Thymus (tissue), 11 donors: ENCODE data around the gene PMAIP1. TPM values are rescaled to one million over a fixed set of nuclear protein-coding genes. Genes with fewer than 3 reads are reported as not detected.

Experiments used
- DNase-seq, 9 donors: peaks; one replicate each; pipeline ENCODE4 v3.0.0-alpha.2; 2013; ENCODE audit warnings: low spot score in 9 of 9, low read depth in 6 of 9, missing footprints in 1 of 9
- H3K27ac ChIP-seq, 2 donors: one replicate each; pipeline ENCODE4 v1.5.1; 2013; ENCODE audit warnings: control low read depth in 1 of 2, low read depth in 1 of 2, low read length in 1 of 2, mild to moderate bottlenecking in 1 of 2, moderate library complexity in 1 of 2
- H3K27me3 ChIP-seq, 2 donors: one replicate each; pipeline ENCODE4 v1.5.1; 2013; ENCODE audit warnings: low read length in 1 of 2; ENCODE audit not compliant: control insufficient read depth in 2 of 2, insufficient read depth in 1 of 2
- H3K36me3 ChIP-seq, 2 donors: one replicate each; pipeline ENCODE4 v1.5.1; 2013; ENCODE audit warnings: low read length in 1 of 2, mild to moderate bottlenecking in 1 of 2, moderate library complexity in 1 of 2; ENCODE audit not compliant: control insufficient read depth in 2 of 2, insufficient read depth in 2 of 2
- H3K4me1 ChIP-seq, 2 donors: one replicate each; pipeline ENCODE4 v1.5.1; 2013; ENCODE audit warnings: low read length in 2 of 2; ENCODE audit not compliant: control insufficient read depth in 2 of 2, insufficient read depth in 2 of 2
- H3K4me3 ChIP-seq, 2 donors: one replicate each; pipeline ENCODE4 v1.5.1; 2013; ENCODE audit warnings: low read length in 2 of 2, control low read depth in 1 of 2, mild to moderate bottlenecking in 1 of 2
- H3K9me3 ChIP-seq, 2 donors: one replicate each; pipeline ENCODE4 v1.5.1; 2013; ENCODE audit warnings: low read length in 1 of 2, mild to moderate bottlenecking in 1 of 2; ENCODE audit not compliant: control insufficient read depth in 2 of 2, insufficient read depth in 1 of 2
- WGBS: extraction: QIAGEN DNeasy Blood & Tissue Kit; methylation state at CpG from one replicate; pipeline ENCODE4 v1.1.7; 2013; 5-methylcytosine and 5-hydroxymethylcytosine counted together
- polyA plus RNA-seq: library from polyadenylated mRNA; stranded (reverse); fragments of 200-250 nt; gene quantifications from one replicate; pipeline ENCODE4 v1.2.3, GENCODE V29; 2013
- total RNA-seq: library from RNA; stranded (reverse); fragments of 120-200 nt; gene quantifications from one replicate; pipeline ENCODE4 v1.2.4, GENCODE V29; 2013
- donor health status: healthy.

PMAIP1 gene
- total and polyA plus RNA-seq, 2 donors = 14.5 to 20.0 TPM

- no peak overlapping the region for H3K4me3 ChIP-seq
- H3K36me3 ChIP-seq = no peaks in the 10 kb centered on the region
- no peaks in the 10 kb centered on the region for H3K27me3 ChIP-seq
- DNase-seq = peak in 1 of 9 donors; percentile 48
- no peaks in the 10 kb centered on the region for H3K9me3 ChIP-seq
- WGBS = 40% methylated on average over 5 of the region's 5 CpGs
- H3K4me1 ChIP-seq = peaks cover 21 to 28% of the 10 kb centered on the region in 2 donors
- H3K27ac ChIP-seq = no peak overlapping the region
Measured at GRCh38 chr18:59917422-59917821, 17.6 kb downstream of the PMAIP1 start.

GRCh38 chr18:59918320-59918755 lies 18.5 kb downstream of the PMAIP1 start:
- Histone ChIP-seq H3K27ac (peak overlapping the region; percentile 48 to 56), H3K4me1 (peaks cover 26 to 33% of the 10 kb centered on the region in 2 donors), H3K27me3 (no peaks in the 10 kb centered on the region), H3K9me3 (no peaks in the 10 kb centered on the region), H3K4me3 (peak overlapping the region in 1 of 2 donors; percentile 37), H3K36me3 (no peaks in the 10 kb centered on the region)
- DNase-seq = peak in 5 of 9 donors; percentile 46 to 79 (median 60)
- WGBS = 5% methylated on average over 9 of the region's 9 CpGs

GRCh38 chr18:59918997-59919396 lies 19.2 kb downstream of the PMAIP1 start:
- H3K27me3 ChIP-seq = no peaks in the 10 kb centered on the region
- peaks cover 32 to 40% of the 10 kb centered on the region in 2 donors for H3K4me1 ChIP-seq
- 94% methylated on average over 6 of the region's 6 CpGs for WGBS
- H3K9me3 ChIP-seq = no peaks in the 10 kb centered on the region
- H3K4me3 ChIP-seq = no peak overlapping the region
- H3K36me3 ChIP-seq = no peaks in the 10 kb centered on the region
- no peak for DNase-seq
- H3K27ac ChIP-seq = no peak overlapping the region

- Histone ChIP-seq H3K27ac (no peak overlapping the region), H3K4me3 (no peak overlapping the region), H3K4me1 (peaks cover 32 to 40% of the 10 kb centered on the region in 2 donors), H3K27me3 (no peaks in the 10 kb centered on the region), H3K36me3 (no peaks in the 10 kb centered on the region), H3K9me3 (no peaks in the 10 kb centered on the region)
- WGBS = 7% methylated on average over 2 of the region's 2 CpGs
- DNase-seq = peak in 3 of 9 donors; percentile 48 to 77 (median 51)
Measured at GRCh38 chr18:59921384-59921891, 21.6 kb downstream of the PMAIP1 start.

- Histone ChIP-seq H3K27me3 (peaks cover 0 to 2% of the 10 kb centered on the region in 2 donors), H3K4me1 (peaks cover 23 to 28% of the 10 kb centered on the region in 2 donors), H3K9me3 (no peaks in the 10 kb centered on the region), H3K4me3 (no peak overlapping the region), H3K27ac (no peak overlapping the region), H3K36me3 (no peaks in the 10 kb centered on the region)
- no peak for DNase-seq
- 85% methylated on average over 6 of the region's 6 CpGs for WGBS
Measured at GRCh38 chr18:59923539-59924196, 23.9 kb downstream of the PMAIP1 start.

- peaks cover 17 to 24% of the 10 kb centered on the region in 2 donors for H3K4me1 ChIP-seq
- no peak for DNase-seq
- H3K4me3 ChIP-seq = no peak overlapping the region
- H3K27ac ChIP-seq = no peak overlapping the region
- peaks cover 0 to 2% of the 10 kb centered on the region in 2 donors for H3K27me3 ChIP-seq
- H3K9me3 ChIP-seq = no peaks in the 10 kb centered on the region
- over 99% methylated on average over 5 of the region's 5 CpGs for WGBS
- H3K36me3 ChIP-seq = no peaks in the 10 kb centered on the region
Measured at GRCh38 chr18:59926131-59926530, 26.3 kb downstream of the PMAIP1 start.

GRCh38 chr18:59927246-59927825 lies 27.5 kb downstream of the PMAIP1 start:
- H3K4me3 ChIP-seq = no peak overlapping the region
- 36% methylated on average over 5 of the region's 5 CpGs for WGBS
- no peaks in the 10 kb centered on the region for H3K9me3 ChIP-seq
- no peaks in the 10 kb centered on the region for H3K36me3 ChIP-seq
- H3K4me1 ChIP-seq = peaks cover 11 to 14% of the 10 kb centered on the region in 2 donors
- H3K27me3 ChIP-seq = peaks cover 0 to 2% of the 10 kb centered on the region in 2 donors
- peak overlapping the region in 1 of 2 donors; percentile 32 for H3K27ac ChIP-seq
- DNase-seq = no peak

GRCh38 chr18:59928201-59928600 lies 28.4 kb downstream of the PMAIP1 start:
- H3K4me1 ChIP-seq = peaks cover 7 to 10% of the 10 kb centered on the region in 2 donors
- no peak for DNase-seq
- no peaks in the 10 kb centered on the region for H3K36me3 ChIP-seq
- H3K27ac ChIP-seq = no peak overlapping the region
- WGBS = 100% methylated on average over 2 of the region's 2 CpGs
- no peak overlapping the region for H3K4me3 ChIP-seq
- no peaks in the 10 kb centered on the region for H3K9me3 ChIP-seq
- peaks cover 0 to 2% of the 10 kb centered on the region in 2 donors for H3K27me3 ChIP-seq

GRCh38 chr18:59929621-59930295 lies 30.0 kb downstream of the PMAIP1 start:
- Histone ChIP-seq H3K4me3 (no peak overlapping the region), H3K27ac (no peak overlapping the region), H3K27me3 (peaks cover 0 to 2% of the 10 kb centered on the region in 2 donors), H3K36me3 (no peaks in the 10 kb centered on the region), H3K4me1 (peaks cover 0 to 2% of the 10 kb centered on the region in 2 donors), H3K9me3 (no peaks in the 10 kb centered on the region)
- DNase-seq = no peak
- WGBS = 88% methylated on average over 7 of the region's 7 CpGs
